H1 (cell line): ENCODE results near the gene DENND4B. TPM values are rescaled to one million over a fixed set of nuclear protein-coding genes. Genes with fewer than 3 reads are reported as not detected.

Source experiments
- ASH2L ChIP-seq: fragments of 200-600, 300-600 bp; sonication (generic); IDR thresholded peaks from one replicate; pipeline ENCODE4 v1.7.1; 2017; ENCODE audit warnings: low read length
- BCL11A ChIP-seq, 2 experiments: IDR thresholded peaks; one replicate each; pipeline ENCODE4 v1.6.1; 2011; ENCODE audit warnings: low read depth in 2 of 2, low read length in 2 of 2, mild to moderate bottlenecking in 2 of 2
- BRCA1 ChIP-seq: IDR thresholded peaks from 2 replicates; pipeline ENCODE4 v1.6.1; 2012; ENCODE audit warnings: low read depth, low read length, improper control_type of control experiment
- CHD2 ChIP-seq: IDR thresholded peaks from 2 replicates; pipeline ENCODE4 v1.6.1; 2012; ENCODE audit warnings: low read length, improper control_type of control experiment
- JUN ChIP-seq: IDR thresholded peaks from 2 replicates; pipeline ENCODE4 v1.6.1; 2011; ENCODE audit warnings: low read depth, mild to moderate bottlenecking, improper control_type of control experiment, low read length
- KDM1A ChIP-seq: fragments of 200-600, 300-600 bp; sonication (generic); IDR thresholded peaks from 2 replicates; pipeline ENCODE4 v1.7.1; 2016; ENCODE audit warnings: mild to moderate bottlenecking, low read length, borderline replicate concordance
- KDM5A ChIP-seq: fragments of 200-600 bp; IDR thresholded peaks from 2 replicates; pipeline ENCODE4 v1.7.1; 2012; ENCODE audit warnings: mild to moderate bottlenecking, low read length, inconsistent platforms, mixed read lengths
- MAFK ChIP-seq: IDR thresholded peaks from 2 replicates; pipeline ENCODE4 v1.6.1; 2012; ENCODE audit warnings: low read depth, mild to moderate bottlenecking, improper control_type of control experiment, low read length
- SP1 ChIP-seq: IDR thresholded peaks from 2 replicates; pipeline ENCODE4 v1.6.1; 2011; ENCODE audit warnings: low read depth, low read length
- polyA plus RNA-seq, 7 experiments: library from polyadenylated mRNA; depleted of rRNA in 3 of 7; stranded (reverse) in 5 of 7; unstranded in 2 of 7; fragments of >200 nt in 5 of 7; fragments of 200-250 nt in 2 of 7; gene quantifications; 1 replicate in 5 of 7; 2 replicates in 1 of 7; 4 replicates in 1 of 7; pipeline versions ENCODE4 v1.2.1 to v1.2.3, GENCODE V29; 2011 to 2013; ENCODE audit warnings: missing spikeins in 2 of 7, mixed read lengths in 2 of 7
- total RNA-seq: library from RNA; stranded (reverse); fragmentation: NEBNext Ultra II Directional; extraction: Animal tissue kit (Norgen Biotek cat#: 25700); gene quantifications from 2 replicates; pipeline ENCODE4 v1.2.1, GENCODE V29; 2021
- TF ChIP-seq, protein P1 (sequence below): IDR thresholded peaks from 2 replicates; pipeline ENCODE4 v1.6.1; 2012; ENCODE audit warnings: inconsistent platforms

DENND4B gene
- total and polyA plus RNA-seq, 2 of the 8 experiments (the other 6 are each of a cell fraction or from before 2014, with no cell fraction given), result 45.6 to 61.1 TPM

- no peak for TF ChIP-seq BRCA1
- no peak for TF ChIP-seq KDM5A
- no peak for TF ChIP-seq BCL11A (IDR thresholded peaks at IDR 0.05; ENCODE audit: low read depth in 2 of 2, low read length in 2 of 2)
- no peak for TF ChIP-seq CHD2
- TF ChIP-seq, protein P1, sequence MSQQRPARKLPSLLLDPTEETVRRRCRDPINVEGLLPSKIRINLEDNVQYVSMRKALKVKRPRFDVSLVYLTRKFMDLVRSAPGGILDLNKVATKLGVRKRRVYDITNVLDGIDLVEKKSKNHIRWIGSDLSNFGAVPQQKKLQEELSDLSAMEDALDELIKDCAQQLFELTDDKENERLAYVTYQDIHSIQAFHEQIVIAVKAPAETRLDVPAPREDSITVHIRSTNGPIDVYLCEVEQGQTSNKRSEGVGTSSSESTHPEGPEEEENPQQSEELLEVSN, result no peak
- TF ChIP-seq MAFK, result no peak
- TF ChIP-seq ASH2L, result no peak
- TF ChIP-seq SP1, result no peak
- no peak for TF ChIP-seq JUN
- TF ChIP-seq KDM1A, result no peak
Measured at GRCh38 chr1:153951801-153952200, 5.3 kb upstream of the DENND4B start (continued).
